ENCODE data around the gene EPB41L5.

GRCh38 chr2:120064664-120065063 is 51.8 kb downstream of the EPB41L5 start:
- TF ChIP-seq CTCF (IDR thresholded peaks at IDR 0.05) = no peak
- no peak for TF ChIP-seq POLR2A (IDR thresholded peaks at IDR 0.05)

Measured in adrenal gland (tissue), 5 donors.